Activated CD8-positive, alpha-beta memory T cell treated with anti-CD3 and anti-CD28 coated beads, Interleukin-2, amount 10 ng/mL, durations not matched to agents 7 days and 5 days (primary cell): Measurements from ENCODE around the gene OR2T34. TPM values are rescaled to one million over a fixed set of nuclear protein-coding genes. Genes with fewer than 3 reads are reported as not detected.
"Not testable (repeated sequence)": the region's sequence is repeated elsewhere in the genome, so short reads cannot be mapped to it uniquely, and the experiment has no call there.

Experiments
- ATAC-seq: fragments of 150-1000 bp; cut with Tn5 transposase; one replicate; pipeline ENCODE4 v1.10.0; 2021; ENCODE audit warnings: moderate library complexity
- CTCF ChIA-PET: fragments of 350-600 bp; sonication (Branson Sonifier 250); formaldehyde crosslinking; loops from one replicate; lab custom pipeline; 2021; ENCODE audit warnings: antibody characterized with exemption; lab: Charles Lee
- DNase-seq: peaks from one replicate; pipeline ENCODE4 v3.0.0-alpha.2; 2020
- H3K27ac Mint-ChIP-seq: one replicate; pipeline ENCODE4 v1.8.0; 2021; ENCODE audit warnings: mild to moderate bottlenecking, mixed read lengths
- H3K27me3 Mint-ChIP-seq: one replicate; pipeline ENCODE4 v1.8.0; 2021; ENCODE audit warnings: mixed read lengths
- H3K36me3 Mint-ChIP-seq: one replicate; pipeline ENCODE4 v1.8.0; 2021; ENCODE audit warnings: mild to moderate bottlenecking, mixed read lengths
- H3K4me1 Mint-ChIP-seq: one replicate; pipeline ENCODE4 v1.8.0; 2021; ENCODE audit warnings: mixed read lengths
- H3K4me3 Mint-ChIP-seq: one replicate; pipeline ENCODE4 v1.8.0; 2021; ENCODE audit warnings: mild to moderate bottlenecking, moderate library complexity, mixed read lengths
- H3K9me3 Mint-ChIP-seq: one replicate; pipeline ENCODE4 v1.8.0; 2022; ENCODE audit warnings: low read depth, mixed read lengths
- total RNA-seq, 2 experiments: library from RNA; stranded (reverse); gene quantifications; one replicate each; pipeline ENCODE4 v1.2.3, GENCODE V29; 2021

Gene OR2T34
- total RNA-seq, 2 experiments from 2014 or later, result not detected

GRCh38 chr1:248589334-248589733 is 14.8 kb upstream of the OR2T34 start:
- H3K4me3 Mint-ChIP-seq, result no peak overlapping the region
- CTCF ChIA-PET, result interaction anchor here (0.8 kb wide), 1 partner anchor 31 kb away, joined by 3 read pairs; no protein-coding TSS in a partner anchor
- no peak for ATAC-seq

GRCh38 chr1:248585266-248585665 is 10.7 kb upstream of the OR2T34 start:
- Mint-ChIP-seq H3K9me3 (no peaks in the 10 kb centered on the region), H3K27me3 (no peaks in the 10 kb centered on the region), H3K36me3 (no peaks in the 10 kb centered on the region), H3K4me3 (no peak overlapping the region), H3K27ac (no peak overlapping the region), H3K4me1 (peaks cover 2% of the 10 kb centered on the region)
- DNase-seq (no peak), ATAC-seq (no peak)
- CTCF ChIA-PET, result no interaction called here

More at GRCh38 chr1:248589334-248589733, 14.8 kb upstream of the OR2T34 start:
- H3K9me3 Mint-ChIP-seq, result no peaks in the 10 kb centered on the region
- no peak overlapping the region for H3K27ac Mint-ChIP-seq
- H3K27me3 Mint-ChIP-seq, result no peaks in the 10 kb centered on the region
- no peak for DNase-seq
- no peaks in the 10 kb centered on the region for H3K36me3 Mint-ChIP-seq
- peaks cover 2% of the 10 kb centered on the region for H3K4me1 Mint-ChIP-seq

- CTCF ChIA-PET, result no interaction called here
- Mint-ChIP-seq H3K36me3 (no peaks in the 10 kb centered on the region), H3K9me3 (no peaks in the 10 kb centered on the region), H3K4me1 (no peaks in the 10 kb centered on the region), H3K4me3 (no peak overlapping the region), H3K27ac (no peak overlapping the region), H3K27me3 (no peaks in the 10 kb centered on the region)
- DNase-seq, result no peak
- ATAC-seq, result no peak
Observed at GRCh38 chr1:248576260-248576980, 1.9 kb upstream of the OR2T34 start.

DNA sequence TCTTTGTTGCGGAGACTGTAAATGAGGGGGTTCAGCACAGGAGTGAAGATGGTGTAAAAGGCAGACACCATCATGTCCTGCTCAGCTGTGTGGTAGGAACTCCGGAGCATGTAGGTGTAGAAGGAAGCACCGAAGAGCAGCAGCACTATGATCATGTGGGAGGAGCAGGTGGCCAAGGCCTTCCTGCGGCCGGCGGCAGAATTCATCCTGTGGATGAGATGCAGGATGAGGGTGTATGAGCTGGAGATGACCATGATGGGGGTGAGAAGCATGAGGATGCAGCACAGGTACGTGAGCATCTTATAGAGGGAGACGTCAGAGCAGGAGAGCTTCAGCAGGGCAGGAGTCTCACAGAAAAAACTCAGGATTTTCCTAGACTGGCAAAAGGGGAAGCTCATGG is 701 bp downstream of the OR2T34 start:
- H3K27ac Mint-ChIP-seq, CTCF ChIA-PET, ATAC-seq, H3K4me3 Mint-ChIP-seq, H3K4me1 Mint-ChIP-seq, H3K27me3 Mint-ChIP-seq, H3K9me3 Mint-ChIP-seq, DNase-seq, H3K36me3 Mint-ChIP-seq: not testable (repeated sequence)

- H3K27ac Mint-ChIP-seq, H3K4me1 Mint-ChIP-seq, H3K27me3 Mint-ChIP-seq, H3K4me3 Mint-ChIP-seq, DNase-seq, CTCF ChIA-PET, H3K36me3 Mint-ChIP-seq, ATAC-seq, H3K9me3 Mint-ChIP-seq: not testable (repeated sequence)
Observed at GRCh38 chr1:248572049-248572448, 2.5 kb downstream of the OR2T34 start.

DNA sequence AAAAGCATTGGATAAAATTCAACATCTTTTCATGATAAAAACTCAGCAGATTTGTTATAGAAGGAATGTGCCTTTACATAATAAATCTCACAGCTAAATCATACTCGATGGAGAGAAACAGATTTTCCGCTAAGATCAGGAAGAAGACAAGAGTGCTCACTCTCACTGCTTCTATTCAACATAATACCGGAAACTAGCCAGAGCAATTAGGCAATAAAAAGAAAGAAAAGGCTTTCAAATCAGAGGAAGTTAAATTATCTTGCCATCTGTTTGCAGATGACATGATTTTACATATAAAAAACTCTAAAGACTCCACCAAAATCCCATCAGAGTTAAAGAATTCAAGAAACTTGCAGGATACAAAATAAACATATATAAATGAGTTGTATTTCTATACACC is 3.7 kb downstream of the OR2T34 start:
- H3K4me1 Mint-ChIP-seq, CTCF ChIA-PET, H3K27ac Mint-ChIP-seq, H3K27me3 Mint-ChIP-seq, H3K9me3 Mint-ChIP-seq, DNase-seq, H3K4me3 Mint-ChIP-seq, H3K36me3 Mint-ChIP-seq, ATAC-seq: not testable (repeated sequence)

GRCh38 chr1:248569049-248569448 is 5.5 kb downstream of the OR2T34 start:
- DNase-seq, CTCF ChIA-PET, H3K9me3 Mint-ChIP-seq, H3K36me3 Mint-ChIP-seq, H3K27ac Mint-ChIP-seq, ATAC-seq, H3K27me3 Mint-ChIP-seq, H3K4me3 Mint-ChIP-seq, H3K4me1 Mint-ChIP-seq: not testable (repeated sequence)

- H3K4me1 Mint-ChIP-seq, H3K36me3 Mint-ChIP-seq, H3K9me3 Mint-ChIP-seq, H3K27me3 Mint-ChIP-seq, CTCF ChIA-PET: not testable (repeated sequence)
- ATAC-seq, result peak; percentile 91
- Mint-ChIP-seq H3K27ac (peak overlapping the region; percentile 84), H3K4me3 (peak overlapping the region; percentile 73)
- peak; percentile 41 for DNase-seq
Observed at GRCh38 chr1:248565530-248566373, 8.8 kb downstream of the OR2T34 start.

DNA sequence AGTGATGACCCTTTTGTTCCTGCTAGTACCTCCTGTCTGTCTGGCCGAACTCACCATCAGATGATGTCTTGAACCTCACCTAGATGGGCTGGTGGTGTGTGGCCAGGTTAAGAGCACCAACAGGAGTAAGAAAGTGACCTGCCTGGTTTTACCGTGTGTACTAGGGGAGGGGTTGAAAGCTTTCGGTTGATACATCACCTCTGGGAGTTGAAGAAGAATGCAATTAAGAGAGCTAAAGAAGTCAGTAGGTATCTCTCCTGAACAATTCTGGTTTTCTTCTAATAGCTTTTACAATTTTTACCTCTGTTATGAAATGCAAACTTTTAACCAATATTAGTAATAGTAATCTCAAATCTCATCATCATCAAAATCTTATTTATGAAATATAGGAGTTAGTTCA is 11.9 kb downstream of the OR2T34 start, which contains the start of gene OR2T29:
OR2T29 (minus strand) TSS at position 101 of the 400 bp plus-strand sequence. CDS start 3,281 bp downstream, outside the sequence.
- H3K9me3 Mint-ChIP-seq, H3K4me3 Mint-ChIP-seq, H3K27me3 Mint-ChIP-seq, DNase-seq, H3K4me1 Mint-ChIP-seq, CTCF ChIA-PET, H3K27ac Mint-ChIP-seq, ATAC-seq, H3K36me3 Mint-ChIP-seq: not testable (repeated sequence)

GRCh38 chr1:248551027-248551426 is 23.5 kb downstream of the OR2T34 start:
- CTCF ChIA-PET, H3K27me3 Mint-ChIP-seq, H3K4me3 Mint-ChIP-seq, H3K4me1 Mint-ChIP-seq, DNase-seq, H3K27ac Mint-ChIP-seq, ATAC-seq, H3K9me3 Mint-ChIP-seq, H3K36me3 Mint-ChIP-seq: not testable (repeated sequence)

- CTCF ChIA-PET, ATAC-seq, H3K4me3 Mint-ChIP-seq, H3K36me3 Mint-ChIP-seq, H3K27me3 Mint-ChIP-seq, DNase-seq, H3K27ac Mint-ChIP-seq, H3K4me1 Mint-ChIP-seq, H3K9me3 Mint-ChIP-seq: not testable (repeated sequence)
Observed at GRCh38 chr1:248547383-248547782, 27.2 kb downstream of the OR2T34 start.

DNA sequence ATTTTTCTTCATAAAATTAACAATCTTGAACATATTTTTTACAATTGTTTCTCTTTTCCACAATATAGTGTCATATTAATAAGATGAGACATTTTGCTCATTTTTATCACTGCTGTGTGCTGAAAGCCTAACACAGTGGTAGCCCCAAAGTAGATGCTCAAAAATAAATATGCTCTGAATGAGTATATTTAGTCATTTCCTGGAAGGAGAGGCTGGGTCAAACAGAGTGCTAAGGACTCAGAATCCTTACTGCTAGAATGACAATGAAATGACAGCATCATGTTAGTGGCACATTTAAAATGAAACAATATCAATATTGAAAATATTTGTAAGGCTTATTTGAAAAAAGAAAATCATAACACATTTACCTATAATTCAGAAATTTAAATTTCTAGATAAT is 37.1 kb downstream of the OR2T34 start:
- ATAC-seq, H3K36me3 Mint-ChIP-seq, DNase-seq, H3K27ac Mint-ChIP-seq, H3K4me3 Mint-ChIP-seq, H3K4me1 Mint-ChIP-seq, H3K27me3 Mint-ChIP-seq, CTCF ChIA-PET, H3K9me3 Mint-ChIP-seq: not testable (repeated sequence)
